H4 (cell line): ENCODE data around the gene HDHD5. TPM values are rescaled to one million over a fixed set of nuclear protein-coding genes. Genes with fewer than 3 reads are reported as not detected.
"Not testable (repeated sequence)": the region's sequence is repeated elsewhere in the genome, so short reads cannot be mapped to it uniquely, and the experiment has no call there.

ENCODE experiments used
- DNase-seq: peaks from one replicate; pipeline ENCODE4 v3.0.0-alpha.2; 2015; ENCODE audit warnings: low spot score
- total RNA-seq: library from RNA; depleted of rRNA; stranded (reverse); fragments of >200 nt; shearing (Covaris generic); gene quantifications from 2 replicates; pipeline ENCODE4 v1.2.3, GENCODE V29; 2014

The HDHD5 gene
- total RNA-seq, 1 experiment from 2014 or later = 23.6 TPM

- DNase-seq = no peak
These were observed 3.1 kb downstream of the HDHD5 start for GRCh38 chr22:17155941-17156340.

- DNase-seq = no peak
These were observed 6.1 kb downstream of the HDHD5 start for GRCh38 chr22:17152971-17153370.

GRCh38 chr22:17152340-17152739 is 6.7 kb downstream of the HDHD5 start:
- no peak for DNase-seq

DNA sequence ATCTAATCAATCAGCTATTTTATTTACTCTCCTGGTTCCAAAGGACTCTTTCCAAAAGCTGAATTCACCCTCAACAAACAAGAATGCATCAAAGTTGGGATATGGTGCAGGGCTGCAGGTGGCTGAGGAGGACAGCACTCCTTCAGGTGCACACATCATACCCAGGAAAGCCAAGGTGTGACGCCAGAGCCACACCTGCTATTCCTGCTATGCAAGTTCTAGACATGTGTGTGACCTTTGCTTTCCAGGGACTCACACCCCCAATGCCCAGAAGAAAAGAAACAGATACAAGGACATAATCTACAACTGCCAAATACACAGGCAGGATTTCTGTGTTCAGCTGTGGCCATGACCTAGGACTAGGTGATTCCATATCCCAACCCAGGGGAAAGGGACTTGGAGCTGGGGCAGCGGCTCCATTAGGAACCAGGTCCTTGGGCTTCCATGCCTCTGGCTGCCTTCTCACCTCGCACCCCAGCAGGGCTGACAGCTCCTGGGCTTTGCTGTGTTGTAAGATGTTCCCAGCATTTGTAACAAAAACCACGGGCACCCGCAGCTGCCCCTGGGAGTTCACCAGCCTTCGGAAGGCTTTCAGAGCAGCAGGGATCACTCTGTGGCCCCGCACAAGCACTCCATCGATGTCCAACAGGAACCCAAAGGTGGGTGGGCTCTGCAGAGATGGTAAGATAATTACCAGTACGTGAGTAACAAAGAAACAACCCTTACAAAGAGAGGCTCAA is 9.8 kb downstream of the HDHD5 start:
- DNase-seq = no peak

- not testable (repeated sequence) for DNase-seq
These were observed 11.6 kb downstream of the HDHD5 start for GRCh38 chr22:17147458-17147857.

DNA sequence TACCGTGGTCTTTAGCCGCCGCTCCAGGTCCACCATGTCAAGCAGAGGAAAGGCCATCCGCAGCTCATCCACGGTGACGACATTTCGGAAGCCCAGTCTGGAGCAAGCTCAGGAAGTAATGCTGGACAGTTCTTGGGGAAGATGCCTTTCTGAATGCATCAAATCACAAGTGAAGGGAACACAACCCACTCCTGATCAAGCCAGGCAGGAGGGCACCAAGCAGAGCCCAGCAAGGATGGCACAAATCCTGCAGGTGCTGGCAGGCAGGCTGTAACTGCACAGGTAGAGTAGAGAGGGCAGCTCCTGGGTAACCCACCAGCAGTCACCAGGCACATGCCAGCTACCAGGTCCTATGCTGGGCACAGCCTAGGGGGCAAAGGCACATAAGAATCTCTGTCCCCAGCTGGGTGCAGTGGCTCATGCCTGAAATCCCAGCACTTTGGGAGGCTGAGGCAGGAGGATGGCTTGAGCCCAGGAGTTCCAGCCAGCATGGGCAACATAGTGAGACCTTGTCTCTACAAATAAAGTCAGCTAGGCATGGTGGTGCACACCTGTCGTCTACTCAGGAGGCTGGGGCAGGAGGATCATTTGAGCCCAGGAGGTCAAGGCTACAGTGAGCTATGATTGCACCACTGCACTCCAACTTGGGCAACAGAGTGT is 13.9 kb downstream of the HDHD5 start:
- no peak for DNase-seq

DNA sequence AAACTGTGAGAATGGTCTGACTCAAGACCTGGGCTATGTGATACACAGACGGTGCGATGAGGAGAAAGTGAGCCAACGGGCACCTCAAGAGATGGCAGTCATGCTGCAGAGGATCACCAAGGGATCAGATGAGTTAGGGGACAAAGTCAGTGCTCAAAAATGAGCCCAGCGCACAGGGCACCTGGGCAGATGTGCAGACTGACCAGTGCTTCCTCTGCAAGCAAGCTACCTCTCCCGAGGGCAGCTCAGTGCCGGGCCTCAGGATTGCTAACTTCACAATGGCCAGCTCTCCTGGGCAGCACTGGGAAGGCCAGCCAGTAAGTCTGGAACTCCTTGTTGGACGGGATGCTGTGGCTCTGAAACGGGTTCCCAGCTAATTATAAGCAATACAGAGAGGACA is 15.3 kb downstream of the HDHD5 start:
- no peak for DNase-seq

GRCh38 chr22:17143101-17143500 is 16.0 kb downstream of the HDHD5 start:
- DNase-seq = no peak

- no peak for DNase-seq
These were observed 18.0 kb downstream of the HDHD5 start for GRCh38 chr22:17140826-17141766.

GRCh38 chr22:17140022-17140421 is 19.1 kb downstream of the HDHD5 start:
- DNase-seq = no peak

GRCh38 chr22:17138513-17138912 is 20.6 kb downstream of the HDHD5 start:
- DNase-seq = no peak

GRCh38 chr22:17137861-17138425 is 21.1 kb downstream of the HDHD5 start:
- no peak for DNase-seq

GRCh38 chr22:17137170-17137569 is 21.9 kb downstream of the HDHD5 start:
- DNase-seq = no peak

DNA sequence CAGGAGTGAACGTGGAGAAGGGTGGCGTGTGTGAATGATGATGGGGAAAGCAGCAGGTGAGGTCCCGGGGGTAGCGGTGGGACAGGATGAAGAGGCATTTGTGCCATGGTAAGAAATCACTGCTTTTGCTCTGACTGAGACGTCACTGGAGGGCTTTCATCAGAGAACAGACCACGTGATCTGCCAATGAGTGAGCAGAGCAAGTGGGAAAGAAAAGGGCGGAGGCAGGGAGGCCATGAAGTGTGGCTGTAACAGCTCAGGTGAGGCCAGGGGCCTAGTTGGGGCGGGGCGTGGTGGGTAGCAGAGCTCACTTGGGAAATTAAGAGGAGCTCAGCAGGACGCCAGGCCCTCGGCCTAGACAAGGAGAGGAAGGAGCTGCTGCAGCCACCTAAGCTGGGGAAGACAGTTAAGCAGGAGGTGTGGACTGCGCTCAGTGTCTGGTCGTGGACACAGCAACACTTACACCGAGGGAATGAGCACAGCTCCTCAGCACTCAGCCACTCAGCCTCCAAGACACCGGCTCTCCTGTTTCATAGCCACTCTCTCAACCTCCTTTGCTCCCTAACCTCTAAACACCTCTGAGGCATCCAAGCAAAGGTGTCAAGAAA is 23.8 kb downstream of the HDHD5 start:
- DNase-seq = no peak

- DNase-seq = no peak
These were observed 25.9 kb downstream of the HDHD5 start for GRCh38 chr22:17133137-17133536.

GRCh38 chr22:17132112-17132511 is 27.0 kb downstream of the HDHD5 start:
- no peak for DNase-seq

- DNase-seq = no peak
These were observed 27.4 kb downstream of the HDHD5 start for GRCh38 chr22:17131686-17132085.

- DNase-seq = no peak
These were observed 28.9 kb downstream of the HDHD5 start for GRCh38 chr22:17130199-17130598.

- DNase-seq = peak; percentile 27
These were observed 37.6 kb downstream of the HDHD5 start, which contains the start of gene TMEM121B for GRCh38 chr22:17121233-17122195. TMEM121B (minus strand) TSS chr22:17121360; CDS start chr22:17121127, 233 bp downstream.

- DNase-seq = no peak
These were observed 38.3 kb downstream of the HDHD5 start for GRCh38 chr22:17120711-17121232.
